NCI-H2107 treated with DMSO at 0.1 percent for 48 hours (cell line): ENCODE results near the gene FIS1.
"Not testable (repeated sequence)": the region's sequence is repeated elsewhere in the genome, so short reads cannot be mapped to it uniquely, and the experiment has no call there.

Source experiments
- DNase-seq: peaks from one replicate; lab custom pipeline; 2025; ENCODE audit not compliant: unreplicated experiment; lab: John Stamatoyannopoulos, UW

The FIS1 gene

DNA sequence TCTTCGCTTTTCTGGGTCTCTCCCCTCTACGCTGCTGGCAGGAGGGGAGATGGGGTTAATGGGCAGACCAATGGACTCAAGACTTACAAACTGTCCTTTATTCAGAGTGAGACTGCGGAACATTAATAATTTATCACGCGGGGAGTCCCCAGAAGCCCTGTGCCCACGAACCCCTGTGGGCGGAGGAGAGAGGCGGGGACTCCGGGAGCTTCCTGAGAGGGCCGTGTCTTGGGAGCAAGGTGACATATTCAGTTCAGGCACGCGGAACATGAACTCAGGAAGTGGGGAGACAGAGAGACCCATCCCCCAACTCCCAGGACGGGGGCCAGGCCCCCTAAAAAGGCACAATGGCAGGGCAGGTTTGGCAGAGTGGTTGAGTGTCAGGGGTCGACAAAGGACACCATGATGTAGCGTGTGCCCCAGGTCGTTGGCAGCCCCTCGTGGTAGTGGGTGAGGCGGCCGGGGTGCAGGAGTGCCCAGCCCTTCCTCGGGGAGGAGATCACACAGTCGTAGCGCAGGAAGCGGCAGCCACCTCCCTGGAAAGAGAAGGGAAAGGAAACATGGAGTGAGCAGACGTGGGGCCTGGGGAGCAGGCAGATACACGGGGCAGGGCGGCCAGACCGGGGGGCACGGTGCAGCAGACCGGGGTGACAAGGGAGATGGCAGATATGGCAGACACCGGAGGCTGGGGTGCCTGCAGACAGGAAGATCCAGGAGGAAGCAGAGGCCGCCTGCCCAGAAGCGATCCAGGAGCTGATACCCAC lies 38.8 kb downstream of the FIS1 start:
- no peak for DNase-seq

DNA sequence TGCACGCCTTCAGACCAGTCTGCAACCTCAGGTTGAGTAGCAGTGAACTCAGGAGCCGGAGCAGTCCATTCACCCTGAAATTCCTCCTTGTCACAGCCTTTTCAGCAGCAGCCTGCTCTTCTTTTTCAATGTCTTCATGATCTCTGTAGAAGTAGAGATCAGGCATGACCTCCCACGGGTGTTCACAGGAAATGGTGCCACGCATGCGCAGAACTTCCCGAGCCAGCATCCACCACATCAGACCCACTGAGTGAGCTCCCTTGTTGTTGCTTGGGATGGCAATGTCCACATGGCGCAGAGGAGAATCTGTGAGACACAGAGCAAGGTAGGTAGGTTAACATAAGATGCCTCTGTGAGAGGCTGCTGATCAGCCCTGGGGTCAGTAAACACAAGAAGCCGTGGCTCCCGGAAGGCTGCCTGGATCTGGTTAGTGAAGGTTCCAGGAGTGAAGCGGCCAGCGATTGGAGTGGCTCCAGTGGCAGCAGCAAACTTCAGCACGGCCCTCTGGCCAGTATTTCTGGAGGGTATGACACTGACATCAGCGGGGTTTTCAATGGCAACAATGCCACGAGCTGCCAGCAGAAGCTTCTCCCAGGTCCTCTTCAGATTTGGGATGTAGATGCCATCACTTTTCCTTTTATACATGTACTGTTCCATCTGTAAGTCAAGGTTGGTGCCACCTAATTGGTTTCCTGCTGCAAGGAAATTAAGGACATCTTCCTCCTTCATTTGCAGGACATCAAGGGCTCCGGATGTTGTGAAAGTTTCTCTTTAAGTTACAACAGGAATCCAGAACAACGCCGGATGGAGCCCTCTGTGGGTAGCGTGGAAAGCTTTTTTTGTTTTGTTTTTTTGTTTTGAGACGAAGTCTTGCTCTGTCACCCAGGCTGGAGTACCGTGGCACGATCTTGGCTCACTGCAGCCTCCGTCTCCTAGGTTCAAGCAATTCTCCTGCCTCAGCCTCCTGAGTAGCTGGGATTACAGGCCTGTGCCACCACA lies 40.8 kb downstream of the FIS1 start:
- not testable (repeated sequence) for DNase-seq

DNA sequence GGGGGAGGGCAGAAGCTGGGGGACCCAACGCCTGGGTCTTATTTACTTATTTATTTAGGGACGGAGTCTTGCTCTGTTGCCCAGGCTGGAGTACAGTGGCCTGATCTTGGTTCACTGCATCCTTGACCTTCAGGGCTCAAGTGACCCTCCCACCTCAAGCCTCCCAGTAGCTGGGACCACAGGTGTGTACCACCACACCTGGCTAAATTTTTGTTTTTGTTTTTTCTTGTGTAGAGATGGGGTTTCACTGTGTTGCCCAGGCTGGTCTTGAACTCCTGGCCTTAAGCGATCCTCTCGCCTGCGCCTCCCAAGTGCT lies 42.3 kb downstream of the FIS1 start:
- DNase-seq: no peak

DNA sequence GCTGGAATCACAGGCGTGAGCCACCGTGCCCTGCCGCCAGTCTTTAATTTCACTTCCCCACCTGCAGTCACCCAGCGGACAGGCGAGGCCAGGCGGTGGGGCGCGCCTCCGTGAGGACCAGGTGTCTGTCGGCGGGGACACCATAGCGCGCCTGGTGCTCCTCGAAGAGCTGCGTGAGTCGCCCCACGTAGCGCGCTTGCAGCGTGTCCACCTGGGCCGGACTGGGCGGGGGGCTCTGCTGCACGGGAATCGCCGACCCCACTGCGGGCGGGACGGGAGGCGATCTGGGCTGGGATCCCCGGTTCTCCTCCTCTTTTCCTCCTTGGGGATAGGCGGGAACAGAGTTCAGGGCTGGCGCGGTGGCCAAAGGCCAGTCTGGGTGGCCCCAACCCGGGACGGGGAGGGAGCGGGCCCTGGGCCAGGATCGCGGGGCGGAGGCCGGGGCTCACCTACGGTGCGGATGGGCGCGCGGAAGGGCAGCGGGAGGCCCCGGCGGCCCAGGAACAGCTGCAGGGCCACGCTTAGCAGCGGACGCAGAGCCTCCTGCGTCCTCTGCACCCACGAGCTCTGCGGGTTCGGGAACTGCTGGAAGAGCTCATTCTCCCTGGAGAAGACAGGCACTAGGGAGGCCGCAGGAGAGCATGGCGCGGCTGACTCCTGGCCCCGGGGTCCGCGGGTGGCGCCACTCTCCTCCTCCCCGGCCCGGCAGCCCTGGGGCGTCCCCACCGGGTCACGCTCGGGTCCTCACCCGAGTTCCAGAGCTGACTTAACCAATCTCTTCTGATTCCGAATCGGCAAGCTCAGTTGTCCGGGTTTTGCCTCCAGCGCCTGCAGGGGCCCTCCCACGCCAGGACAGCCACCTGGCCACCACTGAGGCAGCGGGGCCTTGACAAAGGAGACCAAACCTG lies 42.9 kb downstream of the FIS1 start:
- DNase-seq: peak; percentile 10

DNA sequence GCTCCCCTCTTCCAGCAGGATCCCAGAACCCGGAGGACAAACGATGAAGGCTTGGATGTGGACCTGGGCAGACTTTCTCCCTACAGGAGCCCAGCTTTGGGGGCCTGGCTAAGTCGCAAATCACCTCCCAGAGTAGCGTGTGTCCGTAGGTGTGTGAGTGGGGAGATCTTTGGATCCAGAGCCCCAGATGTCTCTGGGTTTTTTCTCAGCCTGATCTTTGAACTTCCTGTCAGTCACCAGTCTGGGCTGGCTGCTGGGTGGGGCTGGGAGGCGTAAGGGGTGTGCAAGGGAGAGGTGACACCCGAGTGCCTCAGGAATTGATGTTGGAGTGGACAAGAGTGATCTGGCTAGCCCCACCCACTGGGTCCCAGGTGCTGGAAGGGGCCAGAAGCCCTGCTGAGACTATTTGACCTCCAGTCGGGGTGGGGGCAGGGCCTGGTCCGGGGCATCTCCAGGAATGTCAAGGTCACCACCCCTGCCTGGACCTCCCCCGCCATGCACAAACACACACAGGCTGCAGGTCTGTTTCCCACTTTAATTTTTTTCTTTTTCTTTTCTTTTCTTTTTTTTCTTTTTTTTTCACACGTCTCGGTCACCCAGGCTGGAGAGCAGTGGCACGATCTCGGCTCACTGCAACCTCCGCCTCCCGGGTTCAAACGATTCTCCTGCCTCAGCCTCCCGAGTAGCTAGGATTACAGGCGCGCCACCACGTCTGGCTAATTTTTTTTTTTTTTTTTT lies 43.9 kb downstream of the FIS1 start, which contains the start of gene MOGAT3:
Gene MOGAT3 (minus strand): TSS at position 175 of the 738 bp plus-strand sequence. CDS start 182 bp downstream, outside the sequence.
- no peak for DNase-seq

DNA sequence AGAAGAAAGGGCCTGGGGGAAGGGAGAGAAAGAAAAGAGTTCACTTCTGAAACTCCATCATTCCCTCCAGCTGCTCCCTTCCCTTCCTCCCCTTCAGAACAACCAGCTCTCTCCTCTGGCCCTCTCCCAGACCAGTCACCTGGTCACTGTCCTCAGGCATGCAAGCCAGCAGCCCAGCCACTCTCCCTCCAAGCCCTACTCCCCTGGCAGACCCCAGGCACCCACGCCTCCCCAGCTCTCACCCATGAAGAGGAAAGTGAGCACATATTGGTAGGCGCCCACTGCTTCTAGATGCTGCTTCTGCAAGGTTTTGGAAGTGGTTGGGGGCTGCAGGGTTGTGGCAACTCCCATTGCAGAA lies 44.4 kb downstream of the FIS1 start:
- DNase-seq: no peak

DNA sequence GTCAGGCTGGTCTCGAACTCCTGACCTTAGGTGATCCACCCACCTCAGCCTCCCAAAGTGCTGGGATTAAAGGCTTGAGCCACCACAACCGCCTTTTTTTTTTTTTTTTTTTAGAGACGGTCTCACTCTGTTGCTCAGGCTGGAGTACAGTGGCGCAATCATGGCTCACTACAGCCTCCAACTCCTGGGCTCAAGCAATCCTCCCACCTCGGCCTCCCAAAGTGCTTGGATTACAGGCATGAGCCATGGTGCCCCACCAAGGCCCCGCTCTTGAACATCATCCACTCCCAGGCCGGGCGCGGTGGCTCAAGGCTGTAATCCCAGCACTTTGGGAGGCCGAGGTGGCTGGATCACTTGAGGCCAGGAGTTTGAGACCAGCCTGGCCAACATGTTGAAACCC lies 45.4 kb downstream of the FIS1 start:
- DNase-seq: not testable (repeated sequence)

DNA sequence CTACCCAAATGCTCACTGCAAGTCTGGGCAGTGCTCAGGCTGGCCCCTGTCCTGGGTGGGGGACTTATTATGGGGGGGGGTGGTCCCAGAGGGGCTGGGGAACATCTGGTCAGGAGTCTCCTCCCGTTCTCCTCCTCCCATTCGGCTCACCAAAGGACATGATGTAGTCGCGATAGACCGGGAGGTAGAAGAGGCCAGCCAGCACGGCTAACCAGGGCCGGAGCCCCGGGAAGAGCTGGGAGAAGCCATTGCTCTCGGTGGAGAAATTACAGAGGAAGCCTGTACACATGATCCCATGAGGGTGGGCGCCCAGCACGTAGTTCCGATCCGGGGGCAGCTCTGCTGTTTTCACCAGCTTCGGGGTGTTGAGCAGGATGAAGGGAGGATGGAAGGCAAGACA lies 46.4 kb downstream of the FIS1 start:
- no peak for DNase-seq

DNA sequence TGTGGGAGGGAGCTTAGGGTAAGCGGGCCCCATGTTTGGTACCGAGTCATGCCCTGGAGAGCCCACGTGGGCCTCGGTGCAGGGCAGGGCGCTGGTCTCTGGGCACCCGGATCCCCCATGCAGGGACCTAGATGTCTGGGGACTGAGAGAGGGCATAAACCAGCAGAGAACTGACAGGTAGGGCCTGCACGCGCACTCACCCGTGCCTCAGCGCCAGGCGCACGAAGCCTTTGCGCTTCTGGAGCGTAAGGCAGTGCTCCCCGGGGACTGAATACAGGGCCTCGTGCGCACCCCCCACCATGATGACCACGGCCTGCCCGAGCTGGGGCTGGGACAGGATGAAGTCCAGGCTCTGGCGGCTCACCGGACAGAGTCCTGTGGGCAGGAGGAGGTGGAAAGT lies 46.9 kb downstream of the FIS1 start:
- DNase-seq: no peak

DNA sequence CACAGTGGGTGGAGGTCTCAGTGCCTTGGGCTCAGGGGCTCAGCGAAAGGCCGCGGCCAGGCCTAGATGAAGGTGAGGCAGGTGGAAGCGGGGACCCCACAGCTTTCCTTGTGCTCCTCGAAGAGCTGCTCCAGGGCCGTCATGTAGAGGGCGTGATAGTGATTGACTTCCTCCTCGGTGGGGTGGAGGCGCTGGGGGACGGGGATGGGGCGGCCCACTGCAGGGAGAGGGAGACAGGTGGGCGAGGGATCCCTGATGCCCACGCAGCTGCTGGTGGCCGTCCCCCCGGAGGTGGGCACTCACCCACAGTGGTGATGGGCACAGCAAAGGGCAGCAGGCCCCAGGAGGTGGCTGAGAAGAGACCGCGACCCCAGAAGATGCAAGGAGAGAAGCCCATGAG lies 49.0 kb downstream of the FIS1 start:
- no peak for DNase-seq
